ENCODE measurements around the gene CRYBG2.

The CRYBG2 gene

DNA sequence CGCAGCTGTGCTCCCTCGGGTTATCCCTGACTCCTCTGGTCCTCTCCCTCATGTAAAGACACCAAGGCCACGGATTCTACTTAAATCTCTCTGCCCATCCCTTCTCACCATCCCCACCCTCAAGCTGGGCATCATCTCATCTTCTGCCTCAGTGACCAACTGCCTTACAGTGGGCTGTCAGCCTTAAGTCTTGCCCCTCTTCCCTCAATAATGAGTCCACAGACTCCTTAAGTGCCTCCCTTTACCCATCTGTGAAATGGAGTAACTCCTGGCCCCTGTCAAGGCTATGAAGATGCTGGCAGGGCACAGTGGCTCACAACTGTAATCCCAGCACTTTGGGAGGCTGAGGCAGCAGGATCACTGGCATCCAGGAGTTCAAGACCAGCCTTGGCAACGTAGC lies 62.0 kb downstream of the CRYBG2 start:
- DNase-seq (ENCODE audit: low read depth) = no peak

DNA sequence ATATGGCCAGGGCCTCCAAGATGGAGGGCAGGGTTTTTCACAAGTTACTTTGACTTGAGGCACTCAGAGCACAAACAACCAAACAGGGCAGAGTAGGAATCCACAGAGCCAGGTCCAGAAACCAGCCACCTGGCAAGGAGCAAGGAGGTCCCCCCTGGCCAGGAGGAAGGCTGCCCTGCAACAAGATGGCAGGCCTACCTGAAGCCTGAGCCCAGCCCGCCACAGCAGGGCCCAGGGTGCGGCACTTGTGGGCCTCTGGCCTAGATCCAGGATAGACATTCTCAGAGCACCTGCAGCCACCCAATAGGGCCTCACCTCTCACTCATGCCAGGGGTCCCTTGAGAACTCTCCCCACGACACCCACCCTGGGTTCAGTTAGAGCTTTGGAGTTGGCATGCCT lies 62.5 kb downstream of the CRYBG2 start:
- no peak for DNase-seq (ENCODE audit: low read depth)

DNA sequence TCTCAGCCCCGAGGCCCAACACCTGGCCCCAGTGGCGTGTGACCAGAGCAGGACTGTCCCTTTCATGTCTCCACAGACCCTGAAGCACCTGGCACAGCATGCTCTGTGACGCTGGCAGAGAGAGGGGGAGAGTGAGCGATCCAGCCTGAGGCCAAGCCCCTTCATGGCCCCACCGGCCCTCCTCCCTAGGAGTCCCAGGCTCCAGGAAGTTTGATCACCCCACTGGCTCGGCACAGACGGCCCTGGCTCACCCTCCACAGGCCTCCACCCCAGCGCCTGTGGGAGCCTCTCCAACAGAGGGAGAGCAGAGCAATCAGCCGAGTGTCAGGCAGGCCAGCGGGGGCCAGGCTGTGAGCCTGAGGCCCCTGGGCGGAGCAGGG lies 63.1 kb downstream of the CRYBG2 start:
- DNase-seq (ENCODE audit: low read depth) = no peak

DNA sequence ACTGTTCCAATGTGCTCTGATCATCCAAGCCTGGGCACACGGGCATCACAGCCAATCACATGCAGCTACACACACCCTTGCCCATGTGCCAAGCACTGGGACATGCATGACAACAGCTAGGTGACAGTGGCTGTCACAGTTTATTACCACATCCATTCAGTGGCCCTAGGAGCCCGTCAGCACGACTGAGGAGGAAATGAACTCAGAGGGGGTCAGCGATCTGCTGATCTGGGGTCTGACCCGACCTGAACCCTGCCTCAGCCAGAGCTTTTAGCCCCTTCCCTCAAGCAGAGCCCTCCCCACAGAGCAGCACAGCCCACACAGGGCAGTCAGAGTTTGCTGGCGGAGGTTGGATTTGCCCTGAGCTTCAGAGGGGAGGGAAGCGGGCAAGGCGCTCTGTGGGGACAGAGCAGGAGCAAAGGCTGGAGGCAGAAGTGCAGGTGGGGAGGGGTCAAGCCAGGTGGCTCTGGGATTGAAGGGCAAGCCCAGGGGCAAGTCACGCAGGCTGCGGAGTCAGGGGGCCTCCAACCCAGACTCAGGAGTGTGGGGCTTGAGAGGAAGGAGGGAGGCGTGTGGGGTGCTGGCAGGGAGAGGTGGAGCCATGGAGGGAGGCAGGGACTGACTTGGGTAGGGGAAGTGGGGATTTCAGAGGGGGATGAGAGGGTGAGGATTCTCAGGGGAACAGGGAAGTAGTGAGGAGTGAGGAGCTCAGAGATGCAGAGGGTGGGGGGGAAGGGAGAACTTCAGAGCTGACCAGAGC lies 63.6 kb downstream of the CRYBG2 start:
- DNase-seq (ENCODE audit: low read depth) = no peak

DNA sequence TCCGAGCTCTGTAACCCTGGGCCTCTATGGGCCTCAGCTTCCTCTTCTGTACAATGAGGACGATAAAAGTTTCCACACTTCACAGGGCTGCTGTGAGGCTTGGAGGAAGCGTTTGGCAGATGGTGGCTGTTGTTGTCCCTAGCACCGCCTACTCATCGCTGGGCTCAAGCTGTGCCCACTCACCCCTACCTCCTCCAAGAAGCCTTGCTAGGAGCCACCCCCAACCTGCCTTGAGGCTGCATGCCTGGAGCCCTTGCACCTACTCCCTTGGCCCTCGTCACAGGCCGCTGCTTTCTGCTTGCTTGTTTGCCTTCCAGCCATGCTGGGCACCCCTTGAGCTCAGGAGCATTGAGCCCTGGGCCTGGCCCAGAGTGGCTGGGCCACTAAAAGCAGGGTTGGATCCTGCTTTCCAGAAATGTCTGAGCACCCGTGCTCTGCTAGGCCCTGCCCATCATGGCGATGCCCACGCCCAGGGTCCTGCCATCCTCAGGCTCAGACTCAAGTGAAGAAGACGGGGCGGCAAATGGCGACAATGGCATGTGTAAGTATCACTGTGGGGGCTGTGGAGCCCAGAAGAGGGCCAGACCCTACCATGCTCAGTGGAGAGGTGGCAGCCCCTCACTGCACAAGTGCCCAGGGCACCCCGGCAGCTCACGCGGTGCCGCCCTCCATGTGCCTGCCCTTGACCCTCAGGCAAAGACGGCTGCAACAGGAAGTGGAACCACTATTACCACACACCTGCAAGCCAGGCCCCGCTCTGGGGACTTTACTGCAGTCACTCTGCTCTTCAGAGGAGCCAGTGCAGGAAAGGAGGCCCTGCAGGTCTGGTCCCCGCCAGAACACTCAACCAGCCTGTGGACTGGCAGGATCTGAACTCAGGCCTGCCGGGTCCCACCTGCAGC lies 64.5 kb downstream of the CRYBG2 start:
- DNase-seq (ENCODE audit: low read depth) = no peak

DNA sequence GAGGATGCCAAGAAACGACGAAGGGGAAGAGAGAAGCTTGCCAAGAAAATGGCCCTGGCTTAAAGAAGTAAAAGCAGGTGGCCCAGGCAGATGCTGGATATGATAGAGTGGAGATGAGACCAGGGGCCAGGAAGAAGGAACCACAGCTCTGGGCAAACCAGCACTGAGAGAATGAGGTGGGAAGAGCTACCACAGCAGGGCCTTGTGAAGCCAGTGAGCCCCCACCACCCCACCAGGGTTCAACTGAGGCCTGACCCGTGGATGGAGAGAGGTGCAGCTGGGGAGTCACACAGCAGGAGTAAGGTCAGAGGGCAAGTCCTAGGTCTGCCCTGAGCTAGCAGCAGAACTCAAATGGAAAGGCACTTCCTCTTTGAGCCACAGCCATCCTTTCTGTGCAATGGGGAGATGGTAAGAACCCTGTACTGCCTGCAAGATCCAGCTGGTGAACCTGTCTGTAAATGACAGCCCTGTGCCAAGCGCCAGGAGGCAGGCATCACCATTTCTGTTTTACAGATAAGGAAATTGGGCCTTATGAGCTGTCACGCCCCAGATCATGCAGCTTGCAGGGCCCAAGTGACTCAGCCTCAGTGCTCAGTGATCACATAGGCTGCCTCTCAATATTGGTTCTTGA lies 65.5 kb downstream of the CRYBG2 start:
- no peak for DNase-seq (ENCODE audit: low read depth)

DNA sequence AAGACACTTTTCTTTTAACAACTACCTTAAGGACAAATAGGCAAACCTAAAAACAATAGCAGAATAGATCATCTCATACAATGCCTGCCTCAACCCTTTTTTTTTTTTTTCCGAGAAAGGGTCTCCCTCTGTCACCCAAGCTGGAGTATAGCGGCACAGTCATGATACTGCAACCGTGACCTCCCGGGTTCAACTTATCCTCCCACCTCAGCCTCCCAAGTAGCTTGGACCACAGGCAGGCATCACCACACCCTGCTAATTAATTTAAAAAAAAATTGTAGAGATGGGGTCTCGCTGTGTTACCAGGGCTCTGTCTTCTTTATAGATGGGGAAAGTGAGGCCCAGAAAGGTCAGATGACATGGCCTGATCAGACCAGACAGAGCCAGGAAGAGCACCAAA lies 66.1 kb downstream of the CRYBG2 start:
- no peak for DNase-seq (ENCODE audit: low read depth)

DNA sequence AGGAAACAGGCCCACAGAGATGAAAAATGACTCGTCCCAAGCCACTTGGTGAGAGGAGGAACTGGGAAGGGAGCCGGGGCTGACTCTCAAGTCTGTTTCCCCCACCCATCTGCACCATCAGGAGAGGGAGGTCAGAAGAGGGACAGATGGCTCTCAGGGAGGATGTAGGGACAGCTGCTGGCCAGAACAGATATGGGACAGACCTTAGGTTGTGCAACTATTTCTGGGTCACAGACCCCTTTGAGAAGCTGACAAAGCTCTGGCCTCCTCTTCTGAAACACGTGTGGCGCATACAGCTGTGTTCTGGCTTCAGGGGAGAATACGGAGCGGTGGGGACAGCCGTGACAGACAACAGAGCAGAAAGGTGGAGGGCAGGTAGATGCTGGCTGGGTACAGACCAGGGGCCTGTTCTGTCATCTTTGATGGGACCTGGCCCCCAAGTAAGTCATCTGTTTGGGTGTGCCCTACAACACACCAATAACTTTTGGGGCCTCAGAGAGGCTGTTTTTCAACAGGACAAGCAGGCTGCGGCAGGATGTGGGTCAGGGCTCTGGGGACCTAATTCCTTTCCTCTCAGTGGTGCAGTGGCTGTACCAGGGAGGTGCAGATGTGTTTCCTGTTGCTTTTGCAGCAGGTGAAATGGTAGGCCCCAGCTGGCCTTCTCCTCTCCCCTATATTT lies 66.8 kb downstream of the CRYBG2 start:
- DNase-seq (ENCODE audit: low read depth) = no peak

DNA sequence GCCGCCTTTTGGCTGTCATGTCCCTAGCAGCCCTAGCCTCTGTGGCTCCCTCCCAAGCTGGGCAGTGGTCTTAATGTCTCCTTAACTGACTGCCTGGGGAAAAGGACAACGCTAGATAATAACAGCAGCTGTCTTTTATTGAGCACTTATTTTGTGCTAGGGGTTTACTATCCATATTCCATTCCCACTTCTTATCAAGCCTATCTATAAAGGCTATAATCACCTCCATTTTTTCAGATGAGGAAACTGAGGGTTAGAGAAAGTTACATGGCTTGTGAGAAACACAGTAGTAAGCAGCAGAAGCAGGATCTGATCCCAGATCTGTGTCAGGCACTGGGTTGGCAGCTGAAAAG lies 67.9 kb downstream of the CRYBG2 start:
- no peak for DNase-seq (ENCODE audit: low read depth)

DNA sequence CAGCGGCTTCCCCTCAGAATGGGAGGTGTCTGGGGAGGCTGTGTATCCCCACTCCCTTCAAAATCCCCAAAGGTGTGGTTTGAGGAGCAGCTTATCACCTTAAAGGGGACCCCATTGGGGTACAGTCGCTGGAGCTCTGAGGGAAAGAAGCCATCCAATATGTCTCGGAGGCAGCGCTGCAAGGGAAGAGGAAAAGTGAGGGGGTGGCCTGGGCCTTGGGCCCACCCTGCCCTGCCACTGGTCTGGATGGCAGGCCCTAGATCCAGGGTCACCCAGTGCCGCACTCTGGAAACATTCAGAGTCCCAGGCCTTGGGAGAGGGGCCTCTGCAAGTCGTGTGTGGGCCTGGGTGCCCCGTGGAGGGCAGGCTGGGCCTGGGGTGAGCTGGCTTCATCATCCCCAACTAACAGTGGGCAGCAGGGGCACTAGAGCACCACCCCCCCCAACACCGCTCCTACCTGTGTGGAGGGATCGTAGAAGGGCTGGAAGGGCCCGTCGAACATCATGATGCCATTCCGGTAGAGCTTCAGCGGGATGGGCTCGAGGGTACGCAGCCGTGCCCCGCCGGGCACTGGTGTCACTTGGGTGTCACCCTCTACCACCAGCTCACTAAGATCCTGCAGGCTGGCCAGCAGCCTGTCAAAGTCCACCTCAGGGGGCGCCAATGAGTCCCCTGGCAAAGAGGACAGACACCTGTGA lies 68.4 kb downstream of the CRYBG2 start:
- no peak for DNase-seq (ENCODE audit: low read depth)

DNA sequence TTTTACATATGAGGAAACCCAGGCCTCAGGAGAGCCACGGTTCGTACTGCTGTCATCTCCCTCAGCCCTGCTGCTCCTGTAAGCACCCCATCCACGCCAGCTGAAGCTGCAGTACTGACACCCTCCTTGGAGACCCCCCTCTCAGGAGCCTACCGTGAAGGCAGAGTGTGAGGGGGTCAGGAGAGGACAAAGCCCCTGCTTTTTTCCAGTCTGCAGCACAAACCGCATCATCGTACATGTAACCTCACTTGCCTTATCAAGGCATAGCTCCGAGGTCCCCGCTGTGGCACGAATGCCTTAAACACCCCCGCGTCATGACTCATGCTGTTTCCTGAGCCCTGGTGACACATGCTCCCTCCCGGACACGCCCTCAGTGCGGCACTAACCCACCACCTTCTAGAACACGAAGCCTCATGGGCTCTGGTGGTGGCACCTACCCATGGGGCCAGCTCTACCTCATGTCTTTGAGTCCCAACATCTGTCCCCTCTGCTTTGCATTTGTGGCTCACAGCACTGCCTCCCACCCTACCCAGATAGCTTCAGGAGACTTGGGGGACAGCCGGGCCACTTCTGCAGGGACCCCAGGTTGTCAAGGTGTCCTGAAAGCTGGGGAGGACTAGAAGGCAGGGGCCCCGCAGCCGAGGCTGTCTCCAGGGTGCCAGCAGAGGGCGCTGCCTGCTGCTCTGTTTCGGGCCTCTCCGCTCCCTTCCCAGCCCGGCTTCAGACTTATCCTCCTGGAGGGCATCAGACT lies 69.2 kb downstream of the CRYBG2 start:
- peak; percentile 96 for DNase-seq (ENCODE audit: low read depth)

DNA sequence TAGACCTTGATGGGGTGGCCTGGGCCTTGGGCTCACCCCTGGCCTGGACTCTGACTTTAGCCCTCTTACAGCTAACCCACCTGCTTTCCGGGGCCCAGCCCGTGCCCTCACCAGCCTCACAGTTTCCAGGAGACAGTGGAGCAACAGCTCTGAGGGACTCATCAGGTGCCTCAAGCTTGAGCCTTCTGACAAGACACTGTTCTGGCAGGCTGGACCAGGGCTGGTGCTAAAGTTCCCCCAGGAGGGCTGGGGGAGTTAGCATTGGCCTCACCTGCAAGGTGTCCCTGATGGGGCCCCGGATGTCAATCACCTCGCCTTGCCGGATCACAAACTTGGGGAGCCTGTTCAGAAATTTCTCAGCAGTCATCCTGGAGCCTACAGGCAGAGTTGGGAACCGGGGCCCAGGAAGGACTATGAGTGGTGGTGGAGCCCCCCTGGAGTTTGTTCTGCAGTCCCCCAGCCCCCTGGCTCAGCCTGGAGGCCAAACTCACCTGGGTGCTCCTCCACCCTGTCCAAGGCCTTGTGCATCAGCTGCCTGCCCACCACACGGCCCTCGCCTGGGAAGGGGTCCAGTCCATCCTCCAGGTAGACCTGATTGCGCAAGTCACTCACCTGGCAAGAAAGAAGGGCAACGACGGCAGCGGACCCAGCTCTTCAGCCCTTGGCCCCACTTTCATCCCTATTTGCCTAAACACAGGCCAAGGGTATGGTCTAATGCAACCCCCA lies 69.9 kb downstream of the CRYBG2 start:
- no peak for DNase-seq (ENCODE audit: low read depth)

DNA sequence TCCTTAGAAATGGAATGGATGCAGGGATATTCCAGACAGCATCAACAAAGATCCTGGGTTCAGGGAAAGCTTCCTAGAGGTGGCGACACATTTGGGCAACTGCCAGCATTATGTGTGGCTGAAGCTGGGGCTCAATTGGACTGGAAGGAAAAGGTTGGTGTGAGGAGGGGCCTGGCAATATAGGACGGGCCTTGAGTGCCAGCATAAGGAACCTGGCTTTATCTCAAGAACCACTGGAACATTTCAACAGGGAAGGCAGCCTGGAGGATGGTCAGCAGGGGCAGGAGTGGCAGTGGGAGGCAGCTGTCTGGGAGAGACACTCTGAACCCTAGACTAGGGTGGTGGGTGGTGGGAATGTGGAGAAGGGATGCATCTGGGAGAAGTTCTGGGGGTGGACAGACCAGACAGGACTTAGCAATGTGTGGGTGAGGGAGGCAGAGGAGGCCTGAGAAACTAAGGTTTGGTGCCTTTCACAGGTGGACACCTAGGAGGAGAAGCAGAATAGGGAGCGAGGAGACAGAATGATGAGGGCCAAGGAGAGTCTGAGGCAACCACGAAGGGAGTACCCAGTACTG lies 70.6 kb downstream of the CRYBG2 start:
- no peak for DNase-seq (ENCODE audit: low read depth)

DNA sequence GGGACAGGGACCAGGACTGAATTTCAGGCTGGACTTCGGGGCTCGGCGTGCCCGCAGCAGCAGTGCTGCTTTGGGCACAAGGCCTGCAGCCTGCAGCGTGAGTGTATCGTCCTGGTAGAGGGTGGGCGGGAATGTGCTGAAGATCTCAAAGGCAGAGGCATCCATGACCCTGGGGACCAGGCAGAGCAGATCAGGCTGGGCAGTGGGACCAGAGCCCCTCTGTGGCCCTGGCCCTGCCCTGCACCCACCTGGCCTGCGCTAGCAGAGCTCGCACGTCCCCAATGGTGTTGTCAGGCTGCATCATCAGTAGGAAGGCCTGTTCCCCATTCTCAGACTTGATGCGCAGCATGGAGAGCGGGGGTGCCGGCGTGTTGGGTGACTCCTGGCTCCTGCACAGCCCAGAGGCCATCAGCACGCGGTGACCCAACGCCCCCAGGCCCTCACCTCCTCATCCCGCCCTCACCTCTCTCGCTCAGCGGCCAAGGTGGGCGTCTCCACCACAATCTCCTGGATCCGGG lies 71.5 kb downstream of the CRYBG2 start:
- DNase-seq (ENCODE audit: low read depth) = no peak

DNA sequence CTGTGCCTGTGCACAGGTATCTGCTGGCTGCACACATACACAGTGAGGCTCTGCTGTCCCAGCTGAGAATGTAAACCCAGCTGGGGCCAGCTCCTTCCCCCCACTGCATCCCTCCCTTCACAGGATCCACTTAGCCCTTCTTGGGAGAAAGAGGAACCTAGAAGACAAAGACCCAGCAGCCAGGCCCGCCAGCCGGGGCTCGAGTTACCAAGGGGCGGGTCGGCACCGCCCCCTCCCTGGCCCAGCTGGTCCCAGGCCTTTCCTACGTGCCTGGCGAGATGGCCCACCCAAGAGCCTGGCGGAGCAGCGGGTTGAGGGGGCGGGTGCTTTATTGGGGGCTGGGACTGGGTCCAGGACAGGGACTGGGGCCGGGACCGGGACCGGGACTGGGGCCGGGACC lies 72.0 kb downstream of the CRYBG2 start:
- no peak for DNase-seq (ENCODE audit: low read depth)

DNA sequence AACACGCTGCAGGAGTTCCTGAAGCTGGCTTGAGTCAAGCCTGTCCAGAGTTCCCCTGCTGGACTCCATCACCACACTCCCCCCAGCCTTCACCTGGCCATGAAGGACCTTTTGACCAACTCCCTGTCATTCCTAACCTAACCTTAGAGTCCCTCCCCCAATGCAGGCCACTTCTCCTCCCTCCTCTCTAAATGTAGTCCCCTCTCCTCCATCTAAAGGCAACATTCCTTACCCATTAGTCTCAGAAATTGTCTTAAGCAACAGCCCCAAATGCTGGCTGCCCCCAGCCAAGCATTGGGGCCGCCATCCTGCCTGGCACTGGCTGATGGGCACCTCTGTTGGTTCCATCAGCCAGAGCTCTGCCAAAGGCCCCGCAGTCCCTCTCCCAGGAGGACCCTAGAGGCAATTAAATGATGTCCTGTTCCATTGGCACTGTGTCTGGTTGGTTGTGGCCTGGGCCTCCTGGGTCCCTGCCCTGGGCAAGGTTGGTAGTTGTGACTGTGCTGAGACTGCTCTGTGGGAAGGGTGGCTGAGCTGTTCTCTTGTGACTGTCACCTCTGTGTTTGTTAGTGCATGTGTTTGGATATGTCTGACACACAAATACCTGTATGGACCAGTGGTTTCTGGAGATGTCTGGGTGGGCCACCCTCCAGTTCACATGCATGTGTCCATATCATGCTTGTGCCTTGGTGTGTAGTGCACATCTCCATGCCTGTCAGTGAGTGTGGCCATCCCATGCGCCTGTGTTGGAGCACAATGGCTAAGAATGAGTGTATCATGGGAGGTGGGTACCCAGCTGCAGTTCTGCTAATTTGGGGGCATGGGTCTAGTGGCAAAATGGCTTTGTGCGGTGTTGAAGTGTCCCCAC lies 72.6 kb downstream of the CRYBG2 start:
- no peak for DNase-seq (ENCODE audit: low read depth)

DNA sequence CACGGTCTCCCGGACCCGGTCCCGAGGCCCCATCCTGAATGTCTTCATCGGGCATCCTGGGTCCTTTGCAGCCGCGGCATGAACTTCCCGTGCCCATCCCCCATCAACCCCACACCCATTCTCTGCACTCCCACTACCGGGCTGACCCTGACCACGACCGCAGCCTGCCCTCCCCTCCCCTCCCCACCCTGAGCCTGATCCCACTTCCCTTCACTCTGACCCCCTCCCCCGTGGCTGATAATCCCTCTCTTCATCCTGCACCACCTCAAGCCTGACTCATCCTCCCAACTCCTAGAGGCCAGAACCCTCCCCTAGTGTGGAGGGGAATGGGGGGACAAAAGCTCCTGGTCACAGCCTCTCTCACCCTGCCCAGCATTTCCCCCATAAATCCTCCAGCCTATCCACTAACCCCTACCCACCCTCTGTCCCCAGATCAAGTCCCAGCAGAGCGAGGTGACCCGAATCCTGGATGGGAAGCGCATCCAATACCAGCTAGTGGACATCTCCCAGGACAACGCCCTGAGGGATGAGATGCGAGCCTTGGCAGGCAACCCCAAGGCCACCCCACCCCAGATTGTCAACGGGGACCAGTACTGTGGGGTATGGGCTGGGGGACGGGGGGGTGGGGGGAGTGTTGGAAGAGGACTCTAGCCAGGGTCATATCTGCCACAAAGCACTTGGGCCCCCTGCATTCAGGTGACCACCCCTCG lies 73.4 kb downstream of the CRYBG2 start:
- no peak for DNase-seq (ENCODE audit: low read depth)
